ENCODE measurements around the gene PPIL1. TPM values are rescaled to one million over a fixed set of nuclear protein-coding genes. Genes with fewer than 3 reads are reported as not detected.

PPIL1 gene
- total and polyA plus RNA-seq, 2 of the 8 experiments (the other 6 are each of a cell fraction or from before 2014, with no cell fraction given) = 83.7 to 86.5 TPM

GRCh38 chr6:36893976-36894932 lies 19.7 kb upstream of the PPIL1 start:
- Histone ChIP-seq H4K20me1 (replicated peaks in 1 of 2; ENCODE audit: control insufficient read depth in 1 of 2, insufficient read depth in 2 of 2, low read length in 2 of 2) (peaks cover 0 to 3% of the 10 kb centered on the region in 2 experiments), H3K14ac (ENCODE audit: insufficient read length) (no peak overlapping the region), H2BK120ac (replicated peaks; ENCODE audit: low read depth, low read length) (no peak overlapping the region), H3K36me3 (ENCODE audit: control insufficient read depth in 2 of 4, insufficient read depth in 4 of 4, low read length in 3 of 4) (no peaks in the 10 kb centered on the region), H3K4me2 (ENCODE audit: insufficient read depth in 1 of 2, low read depth in 2 of 2, low read length in 2 of 2) (no peak overlapping the region), H3K23me2 (ENCODE audit: low read depth, low read length) (no peaks in the 10 kb centered on the region), H4K5ac (ENCODE audit: insufficient read length, low read depth, low read length) (no peak overlapping the region), H3K79me2 (ENCODE audit: control insufficient read depth in 1 of 2, insufficient read depth in 2 of 2, low read length in 2 of 2) (no peaks in the 10 kb centered on the region), H3K9ac (replicated peaks in 1 of 4; ENCODE audit: extremely low read depth in 1 of 4, low read depth in 3 of 4, low read length in 3 of 4) (no peak overlapping the region), H3K4ac (replicated peaks; ENCODE audit: insufficient read length, low read depth, low read length) (no peak overlapping the region), H3K23ac (ENCODE audit: insufficient read length) (no peak overlapping the region), H3K56ac (replicated peaks; ENCODE audit: insufficient read length, low read depth, low read length) (no peak overlapping the region), H4K8ac (ENCODE audit: extremely low read depth, insufficient read depth, low read length) (no peak overlapping the region), H3K79me1 (ENCODE audit: low read depth, low read length) (no peaks in the 10 kb centered on the region; the same call in 1 of the 2 replicates), H3K4me3 (ENCODE audit: extremely low read depth in 1 of 4, insufficient read depth in 2 of 4, low read depth in 3 of 4, low read length in 4 of 4) (no peak overlapping the region), H3K18ac (ENCODE audit: extremely low read depth, low read length) (no peak overlapping the region), H3K9me3 (ENCODE audit: insufficient read depth in 2 of 2, low read depth in 1 of 2, low read length in 1 of 2) (no peaks in the 10 kb centered on the region), H2BK12ac (ENCODE audit: low read depth, low read length) (no peak overlapping the region), H2AFZ (ENCODE audit: low read length) (no peak overlapping the region), H3K27ac (ENCODE audit: low read depth, low read length) (no peak overlapping the region), H2BK15ac (ENCODE audit: low read length) (no peak overlapping the region), H2BK5ac (ENCODE audit: low read depth, low read length) (no peak overlapping the region), H2BK20ac (ENCODE audit: low read length) (no peak overlapping the region), H3K27me3 (replicated peaks in 1 of 4; ENCODE audit: control insufficient read depth in 3 of 4, extremely low read depth in 1 of 4, insufficient read depth in 3 of 4, low read length in 3 of 4) (no peaks in the 10 kb centered on the region), H3K4me1 (replicated peaks in 1 of 4; ENCODE audit: control insufficient read depth in 3 of 4, insufficient read depth in 4 of 4, low read length in 3 of 4) (no peaks in the 10 kb centered on the region), H2AK5ac (ENCODE audit: low read depth, low read length) (no peak overlapping the region), H4K91ac (replicated peaks; ENCODE audit: insufficient read length, low read length) (no peak overlapping the region)
- 94% methylated on average over 7 of the region's 8 CpGs; no CpG with 5 or more reads in 1 of the 2 experiments for WGBS, 2 experiments (ENCODE audit: extremely low coverage in 1 of 2, insufficient coverage in 1 of 2, insufficient read length in 1 of 2, insufficient replicate concordance in 2 of 2, low coverage in 1 of 2, low lambda C conversion rate in 2 of 2, missing lambda C conversion rate in 1 of 2)
- DNase-seq (ENCODE audit: low read depth in 1 of 2, low spot score in 2 of 2) (no peak), FAIRE-seq (no peak)
- POLR2A ChIA-PET (ENCODE audit: partially characterized antibody) = no interaction called here
- CTCF ChIA-PET (ENCODE audit: partially characterized antibody) = interaction anchor here (0.8 to 3.3 kb wide), 9 partner anchors 9 to 135 kb away, joined by 3 to 12 read pairs (median 3); partner anchors contain the start of genes C6orf89 and PPIL1
- TF ChIP-seq CEBPB (IDR thresholded peaks at IDR 0.05; ENCODE audit: low read depth, low read length) (no peak), MAX (IDR thresholded peaks at IDR 0.05) (no peak), USF2 (IDR thresholded peaks at IDR 0.05; ENCODE audit: low read length) (no peak), SIRT6 (IDR thresholded peaks at IDR 0.05; ENCODE audit: low read length) (no peak), ASH2L (IDR thresholded peaks at IDR 0.05; ENCODE audit: low read length) (no peak), EP300 (IDR thresholded peaks at IDR 0.05; ENCODE audit: borderline replicate concordance in 1 of 2, low read depth in 2 of 2, low read length in 2 of 2) (no peak), EZH2 (IDR thresholded peaks at IDR 0.05; ENCODE audit: low read depth, low read length, severe bottlenecking) (no peak), CBX5 (IDR thresholded peaks at IDR 0.05; ENCODE audit: low read depth, low read length) (no peak), RBBP5 (IDR thresholded peaks at IDR 0.05; ENCODE audit: borderline replicate concordance, low read depth, low read length) (no peak), BCL11A (IDR thresholded peaks at IDR 0.05; ENCODE audit: low read depth in 2 of 2, low read length in 2 of 2) (no peak), SP4 (IDR thresholded peaks at IDR 0.05; ENCODE audit: low read length) (no peak)
